Upper lobe of left lung (tissue), 4 donors: Measurements from ENCODE around the gene IFNA6.

Experiments
- CTCF ChIP-seq, 6 experiments: fragments of 450-650 bp in 4 of 6; fragments of 200-600 bp in 2 of 6; sonication (generic) in 2 of 6; IDR thresholded peaks; one replicate each; pipeline ENCODE4 v1.5.1; 2016 to 2019; ENCODE audit warnings: antibody characterized with exemption in 6 of 6
- EP300 ChIP-seq, 4 donors: sonication (generic); formaldehyde crosslinking; IDR thresholded peaks; one replicate each; pipeline ENCODE4 v1.5.1; 2017; ENCODE audit warnings: antibody characterized with exemption in 4 of 4, control low read depth in 2 of 4
- POLR2AphosphoS5 ChIP-seq, 2 donors: sonication (generic); formaldehyde crosslinking; IDR thresholded peaks; one replicate each; pipeline ENCODE4 v1.5.1; 2017; ENCODE audit warnings: antibody characterized with exemption in 2 of 2

DNA sequence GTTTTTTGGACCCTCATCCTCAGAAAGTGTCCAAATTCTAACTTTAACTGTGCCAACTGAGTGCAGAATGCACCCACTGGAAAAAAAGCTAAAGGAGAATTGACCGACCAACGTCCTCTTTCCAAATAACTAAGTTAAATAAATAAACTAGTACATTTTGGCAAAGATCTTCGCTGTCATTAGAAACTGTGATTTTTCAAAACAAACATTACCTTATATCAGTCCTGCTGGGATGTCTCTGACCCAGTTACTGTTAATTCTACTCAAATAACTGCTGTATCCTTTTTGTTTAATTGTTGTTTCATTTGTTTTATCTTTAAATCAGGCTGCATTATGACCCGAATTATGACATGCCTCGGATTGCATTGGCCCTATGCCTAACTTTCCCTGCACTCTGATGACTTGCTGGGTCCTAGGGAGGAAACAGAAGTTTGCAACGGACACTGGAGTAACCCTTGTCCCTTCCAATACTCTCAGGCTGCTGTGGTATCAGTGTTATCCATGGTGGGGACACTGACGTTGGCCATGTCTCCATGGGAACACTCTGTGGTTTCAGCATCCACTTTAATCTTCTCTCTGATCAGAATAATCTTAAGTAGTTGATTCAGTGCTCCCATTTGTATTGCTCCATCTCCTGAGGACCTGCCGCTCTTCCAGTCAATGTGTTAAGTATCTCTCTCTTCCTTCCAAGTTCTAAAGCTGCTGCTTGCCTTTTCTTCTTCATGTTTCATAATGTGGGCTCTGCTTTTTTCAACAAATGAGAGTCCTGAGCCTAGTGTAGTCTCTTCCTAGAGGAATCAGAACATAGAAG lies 34.5 kb downstream of the IFNA6 start:
- TF ChIP-seq POLR2AphosphoS5 (IDR thresholded peaks at IDR 0.05): no peak
- no peak for TF ChIP-seq CTCF (IDR thresholded peaks at IDR 0.05)
- TF ChIP-seq EP300 (IDR thresholded peaks at IDR 0.05): no peak
